ACC112 (cell line): ENCODE data around the gene PPP1R3C.

Experiments
- H2AFZ ChIP-seq: fragments of 200-600 bp; sonication (generic); one replicate; pipeline ENCODE4 v1.6.0; 2017; ENCODE audit warnings: antibody characterized with exemption, low read length; ENCODE audit not compliant: unreplicated experiment
- H3K27ac ChIP-seq: fragments of 200-600 bp; sonication (generic); 2 replicates; pipeline ENCODE4 v1.5.1; 2014; ENCODE audit warnings: low read depth, mild to moderate bottlenecking, antibody characterized with exemption, low read length, moderate library complexity
- H3K27me3 ChIP-seq: fragments of 200-600 bp; sonication (generic); 2 replicates; pipeline ENCODE4 v1.6.1; 2014; ENCODE audit warnings: mild to moderate bottlenecking, antibody characterized with exemption, low read length, moderate library complexity, mixed read lengths; ENCODE audit not compliant: insufficient read depth
- H3K36me3 ChIP-seq: fragments of 200-600 bp; sonication (generic); 2 replicates; pipeline ENCODE4 v1.6.1; 2016; ENCODE audit warnings: mild to moderate bottlenecking, antibody characterized with exemption, low read length, moderate library complexity, mixed read lengths; ENCODE audit not compliant: insufficient read depth
- H3K4me1 ChIP-seq: fragments of 200-600 bp; sonication (generic); one replicate; pipeline ENCODE4 v1.6.1; 2016; ENCODE audit warnings: low read length, mixed read lengths; ENCODE audit not compliant: insufficient read depth, unreplicated experiment, control insufficient read depth
- H3K4me3 ChIP-seq: fragments of 200-600 bp; sonication (generic); 2 replicates; pipeline ENCODE4 v1.5.1; 2014; ENCODE audit warnings: mild to moderate bottlenecking, low read depth, low read length
- H3K79me2 ChIP-seq: fragments of 200-600 bp; sonication (generic); one replicate; pipeline ENCODE4 v1.6.0; 2016; ENCODE audit warnings: low read length; ENCODE audit not compliant: control insufficient read depth, unreplicated experiment, insufficient read depth

PPP1R3C gene

GRCh38 chr10:91653219-91653870 is 20.5 kb upstream of the PPP1R3C start:
- Histone ChIP-seq H3K79me2 (no peaks in the 10 kb centered on the region), H3K36me3 (no peaks in the 10 kb centered on the region), H3K4me3 (no peak overlapping the region), H3K4me1 (peaks cover 26% of the 10 kb centered on the region), H3K27me3 (no peaks in the 10 kb centered on the region), H2AFZ (no peak overlapping the region), H3K27ac (peak overlapping the region; percentile 69)

- Histone ChIP-seq H3K27ac (peak overlapping the region; percentile 69), H3K4me3 (no peak overlapping the region), H3K4me1 (peaks cover 26% of the 10 kb centered on the region), H2AFZ (no peak overlapping the region), H3K36me3 (no peaks in the 10 kb centered on the region), H3K27me3 (no peaks in the 10 kb centered on the region), H3K79me2 (no peaks in the 10 kb centered on the region)
Measured at GRCh38 chr10:91652364-91652763, 19.5 kb upstream of the PPP1R3C start.

- H3K4me1 ChIP-seq, result peaks cover 20% of the 10 kb centered on the region
- H3K36me3 ChIP-seq, result no peaks in the 10 kb centered on the region
- peak overlapping the region; percentile 37 for H2AFZ ChIP-seq
- H3K79me2 ChIP-seq, result no peaks in the 10 kb centered on the region
- H3K27ac ChIP-seq, result peak overlapping the region; percentile 78
- no peaks in the 10 kb centered on the region for H3K27me3 ChIP-seq
- H3K4me3 ChIP-seq, result no peak overlapping the region
Measured at GRCh38 chr10:91643700-91644099, 10.8 kb upstream of the PPP1R3C start.

GRCh38 chr10:91642831-91643692 is 10.2 kb upstream of the PPP1R3C start:
- Histone ChIP-seq H3K27ac (peak overlapping the region; percentile 78), H3K36me3 (no peaks in the 10 kb centered on the region), H3K27me3 (no peaks in the 10 kb centered on the region), H2AFZ (peak overlapping the region; percentile 37), H3K4me3 (no peak overlapping the region), H3K4me1 (peaks cover 20% of the 10 kb centered on the region), H3K79me2 (no peaks in the 10 kb centered on the region)

GRCh38 chr10:91636892-91637291 is 4.0 kb upstream of the PPP1R3C start:
- Histone ChIP-seq H3K79me2 (peaks cover 9% of the 10 kb centered on the region), H3K27ac (no peak overlapping the region), H3K36me3 (no peaks in the 10 kb centered on the region), H2AFZ (no peak overlapping the region), H3K4me3 (no peak overlapping the region), H3K27me3 (no peaks in the 10 kb centered on the region), H3K4me1 (peaks cover 16% of the 10 kb centered on the region)

- H3K36me3 ChIP-seq, result peaks cover 7% of the 10 kb centered on the region
- no peak overlapping the region for H3K4me3 ChIP-seq
- H3K27ac ChIP-seq, result no peak overlapping the region
- H3K79me2 ChIP-seq, result peaks cover 20% of the 10 kb centered on the region
- H2AFZ ChIP-seq, result peak overlapping the region; percentile 93
- H3K4me1 ChIP-seq, result peaks cover 20% of the 10 kb centered on the region
- no peaks in the 10 kb centered on the region for H3K27me3 ChIP-seq
Measured at GRCh38 chr10:91635401-91636400, 2.8 kb upstream of the PPP1R3C start.

- no peaks in the 10 kb centered on the region for H3K27me3 ChIP-seq
- H3K4me1 ChIP-seq, result peaks cover 28% of the 10 kb centered on the region
- peaks cover 28% of the 10 kb centered on the region for H3K79me2 ChIP-seq
- peak overlapping the region; percentile 93 for H2AFZ ChIP-seq
- H3K27ac ChIP-seq, result no peak overlapping the region
- H3K4me3 ChIP-seq, result no peak overlapping the region
- peaks cover 15% of the 10 kb centered on the region for H3K36me3 ChIP-seq
Measured at GRCh38 chr10:91634898-91635297, 2.0 kb upstream of the PPP1R3C start.

- peak overlapping the region; percentile 62 for H2AFZ ChIP-seq
- H3K36me3 ChIP-seq, result peaks cover 20% of the 10 kb centered on the region
- H3K4me1 ChIP-seq, result peaks cover 32% of the 10 kb centered on the region
Measured at GRCh38 chr10:91634246-91634645, 1.4 kb upstream of the PPP1R3C start.

GRCh38 chr10:91630625-91631024 is 2.2 kb downstream of the PPP1R3C start:
- Histone ChIP-seq H3K4me3 (peak overlapping the region; percentile 88), H3K36me3 (peaks cover 34% of the 10 kb centered on the region), H3K27ac (no peak overlapping the region), H3K4me1 (peaks cover 29% of the 10 kb centered on the region), H2AFZ (no peak overlapping the region), H3K79me2 (peaks cover 32% of the 10 kb centered on the region), H3K27me3 (no peaks in the 10 kb centered on the region)

More at GRCh38 chr10:91634246-91634645, 1.4 kb upstream of the PPP1R3C start:
- H3K4me3 ChIP-seq, result no peak overlapping the region
- H3K27ac ChIP-seq, result no peak overlapping the region
- peaks cover 29% of the 10 kb centered on the region for H3K79me2 ChIP-seq
- no peaks in the 10 kb centered on the region for H3K27me3 ChIP-seq
